ENCODE measurements around the gene NPDC1. TPM values are rescaled to one million over a fixed set of nuclear protein-coding genes. Genes with fewer than 3 reads are reported as not detected.
"Not testable (repeated sequence)": the region's sequence is repeated elsewhere in the genome, so short reads cannot be mapped to it uniquely, and the experiment has no call there.

Gene NPDC1
- total and polyA plus RNA-seq, 2 donors (not counting 1 experiment from before 2014, with no cell fraction given): 9.0 to 15.7 TPM

GRCh38 chr9:137064027-137064879 is 18.3 kb upstream of the NPDC1 start:
- H3K4me1 ChIP-seq (ENCODE audit: control insufficient read depth, extremely low read depth, insufficient read depth, low read length): peaks cover 3% of the 10 kb centered on the region
- H3K36me3 ChIP-seq (ENCODE audit: control insufficient read depth, insufficient read depth, low read length): no peaks in the 10 kb centered on the region
- DNase-seq (ENCODE audit: low read depth in 2 of 2): peak in 1 of 2 donors; percentile 39
- H3K4me3 ChIP-seq (replicated peaks in 1 of 4; ENCODE audit: control extremely low read depth in 1 of 4, insufficient read depth in 1 of 4, low read depth in 3 of 4, low read length in 4 of 4): no peak overlapping the region
- no peaks in the 10 kb centered on the region for H4K20me1 ChIP-seq (ENCODE audit: control insufficient read depth, extremely low read depth, insufficient read depth, low read length)
- no peak overlapping the region for H3K27ac ChIP-seq (ENCODE audit: insufficient read depth, low read length)
- no peak overlapping the region for H3K9ac ChIP-seq (ENCODE audit: insufficient read depth, low read length)
- H2AFZ ChIP-seq (ENCODE audit: low read length): no peak overlapping the region
- TF ChIP-seq EZH2 (IDR thresholded peaks at IDR 0.05; ENCODE audit: low read length, missing control alignments): no peak
- peak; percentile 78 to 89 for TF ChIP-seq CTCF (conservative IDR thresholded peaks at IDR 0.05 in 1 of 2, IDR thresholded peaks at IDR 0.05 in 1 of 2; ENCODE audit: low read depth in 1 of 2, low read length in 2 of 2)
- H3K79me2 ChIP-seq (ENCODE audit: control insufficient read depth, insufficient read depth, low read length): no peaks in the 10 kb centered on the region
- H3K4me2 ChIP-seq (ENCODE audit: extremely low read depth, insufficient read depth, low read length): no peak overlapping the region
- H3K27me3 ChIP-seq (ENCODE audit: control insufficient read depth, insufficient read depth, low read length): no peaks in the 10 kb centered on the region
- no peaks in the 10 kb centered on the region for H3K9me3 ChIP-seq (ENCODE audit: control insufficient read depth, insufficient read depth, low read depth, low read length)

GRCh38 chr9:137063311-137064026 is 17.5 kb upstream of the NPDC1 start:
- Histone ChIP-seq H3K79me2 (ENCODE audit: control insufficient read depth, insufficient read depth, low read length) (no peaks in the 10 kb centered on the region), H3K9me3 (ENCODE audit: control insufficient read depth, insufficient read depth, low read depth, low read length) (no peaks in the 10 kb centered on the region), H3K27me3 (ENCODE audit: control insufficient read depth, insufficient read depth, low read length) (peaks cover 2% of the 10 kb centered on the region), H2AFZ (ENCODE audit: low read length) (no peak overlapping the region), H3K4me2 (ENCODE audit: extremely low read depth, insufficient read depth, low read length) (no peak overlapping the region), H3K27ac (ENCODE audit: insufficient read depth, low read length) (no peak overlapping the region), H3K4me1 (ENCODE audit: control insufficient read depth, extremely low read depth, insufficient read depth, low read length) (no peaks in the 10 kb centered on the region), H3K9ac (ENCODE audit: insufficient read depth, low read length) (no peak overlapping the region), H3K4me3 (replicated peaks in 1 of 4; ENCODE audit: control extremely low read depth in 1 of 4, insufficient read depth in 1 of 4, low read depth in 3 of 4, low read length in 4 of 4) (no peak overlapping the region), H3K36me3 (ENCODE audit: control insufficient read depth, insufficient read depth, low read length) (no peaks in the 10 kb centered on the region), H4K20me1 (ENCODE audit: control insufficient read depth, extremely low read depth, insufficient read depth, low read length) (no peaks in the 10 kb centered on the region)
- no peak for TF ChIP-seq CTCF (conservative IDR thresholded peaks at IDR 0.05 in 1 of 2, IDR thresholded peaks at IDR 0.05 in 1 of 2; ENCODE audit: low read depth in 1 of 2, low read length in 2 of 2)
- no peak for TF ChIP-seq EZH2 (IDR thresholded peaks at IDR 0.05; ENCODE audit: low read length, missing control alignments)
- no peak for DNase-seq (ENCODE audit: low read depth in 2 of 2)

GRCh38 chr9:137062798-137063197 is 16.8 kb upstream of the NPDC1 start:
- H3K9me3 ChIP-seq (ENCODE audit: control insufficient read depth, insufficient read depth, low read depth, low read length); H3K27ac ChIP-seq (ENCODE audit: insufficient read depth, low read length); H3K4me3 ChIP-seq (replicated peaks in 1 of 4; ENCODE audit: control extremely low read depth in 1 of 4, insufficient read depth in 1 of 4, low read depth in 3 of 4, low read length in 4 of 4); H2AFZ ChIP-seq (ENCODE audit: low read length); H3K4me2 ChIP-seq (ENCODE audit: extremely low read depth, insufficient read depth, low read length); H3K79me2 ChIP-seq (ENCODE audit: control insufficient read depth, insufficient read depth, low read length); H4K20me1 ChIP-seq (ENCODE audit: control insufficient read depth, extremely low read depth, insufficient read depth, low read length); DNase-seq (ENCODE audit: low read depth in 2 of 2); H3K4me1 ChIP-seq (ENCODE audit: control insufficient read depth, extremely low read depth, insufficient read depth, low read length); H3K9ac ChIP-seq (ENCODE audit: insufficient read depth, low read length); H3K27me3 ChIP-seq (ENCODE audit: control insufficient read depth, insufficient read depth, low read length); H3K36me3 ChIP-seq (ENCODE audit: control insufficient read depth, insufficient read depth, low read length): not testable (repeated sequence)
